Type B pancreatic cell (in vitro differentiated cells): ENCODE measurements around the gene SETD7. TPM values are rescaled to one million over a fixed set of nuclear protein-coding genes. Genes with fewer than 3 reads are reported as not detected.
A peak's percentile ranks its signal among the peaks of the same experiment; 100 is the strongest.

Source experiments
- DNase-seq: peaks from one replicate; pipeline ENCODE4 v3.0.0; 2021; ENCODE audit warnings: mixed read lengths; ENCODE audit not compliant: unreplicated experiment; ENCODE audit errors: extremely low spot score
- H3K27ac Mint-ChIP-seq: 2 replicates; pipeline ENCODE4 v1.8.0; 2021; ENCODE audit warnings: mild to moderate bottlenecking, mixed read lengths
- H3K27me3 Mint-ChIP-seq: 2 replicates; pipeline ENCODE4 v1.8.0; 2021; ENCODE audit warnings: mixed read lengths
- H3K36me3 Mint-ChIP-seq: 2 replicates; pipeline ENCODE4 v1.8.0; 2021; ENCODE audit warnings: mixed read lengths
- H3K4me1 Mint-ChIP-seq: one replicate; pipeline ENCODE4 v1.8.0; 2021; ENCODE audit warnings: mixed read lengths; ENCODE audit not compliant: unreplicated experiment
- H3K4me3 Mint-ChIP-seq: 2 replicates; pipeline ENCODE4 v1.8.0; 2021; ENCODE audit warnings: mild to moderate bottlenecking, mixed read lengths
- H3K9me3 Mint-ChIP-seq: 2 replicates; pipeline ENCODE4 v1.8.0; 2021; ENCODE audit warnings: mixed read lengths
- total RNA-seq: library from RNA; stranded (reverse); gene quantifications from 2 replicates; pipeline ENCODE4 v1.2.1, GENCODE V29; 2021; ENCODE audit warnings: low replicate concordance
- TF ChIP-seq, protein P1 (sequence below): fragments of 200-600 bp; sonication (generic); conservative IDR thresholded peaks from 2 replicates; pipeline ENCODE4 v1.5.0; 2021; ENCODE audit warnings: antibody characterized with exemption, mild to moderate bottlenecking

Gene SETD7
- total RNA-seq, 1 donor from 2014 or later, result 17.0 TPM

DNA sequence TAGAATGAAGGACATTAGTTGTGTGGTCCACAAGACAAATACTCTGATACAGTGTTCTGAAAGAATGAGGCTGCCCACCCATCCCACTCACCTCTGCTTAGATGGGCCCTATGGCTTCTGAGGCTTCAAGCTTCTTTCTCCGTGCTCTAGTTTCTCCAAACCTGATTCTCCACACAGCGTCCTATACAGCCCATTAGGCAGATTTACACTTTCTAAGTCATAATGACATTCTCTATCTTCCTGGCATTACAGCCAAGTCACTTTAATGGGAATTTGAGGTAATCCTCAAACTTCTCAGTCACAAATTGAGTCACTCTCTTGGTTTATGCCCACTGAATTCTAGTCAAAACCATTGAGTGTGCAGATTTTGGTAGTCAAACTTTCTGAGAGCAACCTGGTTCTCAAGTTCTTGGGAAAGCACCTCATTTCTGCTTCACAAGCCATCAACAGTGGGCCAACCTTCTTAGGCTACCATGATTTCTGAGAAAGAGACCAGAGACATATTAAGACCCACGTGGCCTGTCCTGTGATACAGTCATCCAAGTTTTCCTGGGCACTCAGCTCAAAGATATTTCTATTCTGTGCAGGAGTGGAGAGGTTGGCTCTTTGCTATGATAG lies 6.2 kb upstream of the SETD7 start:
- no peak overlapping the region for H3K27ac Mint-ChIP-seq

DNA sequence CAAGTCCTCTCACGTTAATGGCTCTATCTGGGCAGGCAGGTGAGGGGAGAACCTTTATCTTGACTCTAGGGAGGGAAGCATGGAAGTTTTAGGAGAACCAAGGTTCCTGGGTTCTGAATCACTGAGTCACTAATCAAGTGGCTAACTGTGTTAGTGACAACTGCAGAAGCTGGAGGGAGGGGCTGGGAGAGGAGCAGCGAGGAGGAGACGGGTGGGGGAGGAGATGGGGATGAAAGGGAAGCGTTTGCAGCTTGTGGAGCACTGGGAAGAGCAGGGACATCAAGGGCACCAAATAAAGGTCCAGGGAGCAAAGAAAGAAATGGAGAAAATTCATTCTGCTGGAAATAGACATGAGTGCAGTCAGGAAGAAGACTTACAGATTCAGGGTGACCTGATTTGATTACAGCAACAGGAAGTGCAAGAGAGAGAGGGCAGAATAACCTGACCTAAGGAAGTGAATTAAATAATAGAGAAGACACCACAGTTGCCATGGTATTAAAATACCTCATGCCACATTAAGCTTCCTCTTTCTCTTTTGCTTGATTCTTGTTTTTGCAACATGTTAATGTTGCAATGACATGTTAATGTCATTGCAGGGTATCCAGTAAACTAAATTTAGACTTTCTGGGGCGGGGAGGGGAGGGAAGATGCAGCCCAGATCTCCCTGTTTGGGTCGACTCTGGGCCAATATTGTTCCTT lies 4.5 kb upstream of the SETD7 start:
- DNase-seq, result no peak
- no peaks in the 10 kb centered on the region for H3K36me3 Mint-ChIP-seq

More for the DNA sequence above, 6.2 kb upstream of the SETD7 start:
- Mint-ChIP-seq H3K9me3 (peaks cover 5% of the 10 kb centered on the region), H3K4me3 (no peak overlapping the region), H3K4me1 (peaks cover 9% of the 10 kb centered on the region), H3K27me3 (peaks cover 32% of the 10 kb centered on the region), H3K36me3 (no peaks in the 10 kb centered on the region)
- DNase-seq, result no peak
- TF ChIP-seq, protein P1, sequence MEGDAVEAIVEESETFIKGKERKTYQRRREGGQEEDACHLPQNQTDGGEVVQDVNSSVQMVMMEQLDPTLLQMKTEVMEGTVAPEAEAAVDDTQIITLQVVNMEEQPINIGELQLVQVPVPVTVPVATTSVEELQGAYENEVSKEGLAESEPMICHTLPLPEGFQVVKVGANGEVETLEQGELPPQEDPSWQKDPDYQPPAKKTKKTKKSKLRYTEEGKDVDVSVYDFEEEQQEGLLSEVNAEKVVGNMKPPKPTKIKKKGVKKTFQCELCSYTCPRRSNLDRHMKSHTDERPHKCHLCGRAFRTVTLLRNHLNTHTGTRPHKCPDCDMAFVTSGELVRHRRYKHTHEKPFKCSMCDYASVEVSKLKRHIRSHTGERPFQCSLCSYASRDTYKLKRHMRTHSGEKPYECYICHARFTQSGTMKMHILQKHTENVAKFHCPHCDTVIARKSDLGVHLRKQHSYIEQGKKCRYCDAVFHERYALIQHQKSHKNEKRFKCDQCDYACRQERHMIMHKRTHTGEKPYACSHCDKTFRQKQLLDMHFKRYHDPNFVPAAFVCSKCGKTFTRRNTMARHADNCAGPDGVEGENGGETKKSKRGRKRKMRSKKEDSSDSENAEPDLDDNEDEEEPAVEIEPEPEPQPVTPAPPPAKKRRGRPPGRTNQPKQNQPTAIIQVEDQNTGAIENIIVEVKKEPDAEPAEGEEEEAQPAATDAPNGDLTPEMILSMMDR, result no peak

DNA sequence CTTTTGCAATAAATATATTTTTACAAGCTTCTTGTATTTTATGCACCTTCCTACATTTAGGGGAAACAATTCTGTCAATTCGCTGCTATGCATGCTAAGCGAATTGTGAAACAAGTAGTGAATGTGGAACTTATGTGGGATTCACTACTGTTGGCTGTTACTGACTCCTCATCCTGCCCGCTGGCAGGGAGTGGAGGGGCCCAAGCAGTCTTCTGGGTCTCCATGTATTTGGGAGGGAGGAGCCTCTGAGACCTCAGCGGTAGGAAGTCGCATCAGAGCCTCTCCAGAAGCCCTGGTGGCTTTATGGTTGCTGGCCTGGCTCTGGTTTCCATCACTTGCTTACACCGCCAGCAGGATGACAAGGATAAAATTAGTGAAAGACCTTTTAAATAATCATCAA lies 3.7 kb upstream of the SETD7 start:
- Mint-ChIP-seq H3K27me3 (peaks cover 42% of the 10 kb centered on the region), H3K4me3 (no peak overlapping the region), H3K27ac (no peak overlapping the region), H3K9me3 (peaks cover 5% of the 10 kb centered on the region), H3K36me3 (no peaks in the 10 kb centered on the region), H3K4me1 (peaks cover 12% of the 10 kb centered on the region)
- TF ChIP-seq, protein P1, result no peak
- DNase-seq, result no peak

More for the DNA sequence above, 4.5 kb upstream of the SETD7 start:
- TF ChIP-seq, protein P1, result no peak
- H3K4me3 Mint-ChIP-seq, result no peak overlapping the region
- H3K4me1 Mint-ChIP-seq, result peaks cover 12% of the 10 kb centered on the region
- peaks cover 5% of the 10 kb centered on the region for H3K9me3 Mint-ChIP-seq
- H3K27ac Mint-ChIP-seq, result no peak overlapping the region
- peaks cover 38% of the 10 kb centered on the region for H3K27me3 Mint-ChIP-seq

DNA sequence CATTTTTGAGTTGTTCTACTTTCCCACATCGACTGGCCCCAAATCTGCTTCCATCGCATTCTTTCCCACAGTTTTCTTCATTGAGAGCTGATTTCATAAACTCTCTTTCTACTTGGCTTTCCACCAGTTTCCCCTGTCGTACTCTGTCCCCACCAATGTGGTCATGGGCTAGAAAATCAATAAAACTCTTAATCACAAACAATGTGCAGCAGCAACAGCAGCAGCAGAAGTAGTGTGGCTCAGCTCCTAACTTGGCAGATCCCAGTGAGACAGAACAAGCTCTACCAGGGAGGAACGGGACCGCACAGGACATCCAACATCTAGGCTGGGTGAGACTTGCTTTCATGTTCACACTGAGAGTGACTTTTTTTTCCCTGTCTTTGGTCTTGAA lies 3.1 kb upstream of the SETD7 start:
- TF ChIP-seq, protein P1, result no peak
- Mint-ChIP-seq H3K27ac (peak overlapping the region; percentile 16), H3K4me1 (peaks cover 13% of the 10 kb centered on the region), H3K36me3 (no peaks in the 10 kb centered on the region), H3K4me3 (peak overlapping the region; percentile 63), H3K9me3 (peaks cover 3% of the 10 kb centered on the region), H3K27me3 (peaks cover 42% of the 10 kb centered on the region)
- DNase-seq, result no peak

DNA sequence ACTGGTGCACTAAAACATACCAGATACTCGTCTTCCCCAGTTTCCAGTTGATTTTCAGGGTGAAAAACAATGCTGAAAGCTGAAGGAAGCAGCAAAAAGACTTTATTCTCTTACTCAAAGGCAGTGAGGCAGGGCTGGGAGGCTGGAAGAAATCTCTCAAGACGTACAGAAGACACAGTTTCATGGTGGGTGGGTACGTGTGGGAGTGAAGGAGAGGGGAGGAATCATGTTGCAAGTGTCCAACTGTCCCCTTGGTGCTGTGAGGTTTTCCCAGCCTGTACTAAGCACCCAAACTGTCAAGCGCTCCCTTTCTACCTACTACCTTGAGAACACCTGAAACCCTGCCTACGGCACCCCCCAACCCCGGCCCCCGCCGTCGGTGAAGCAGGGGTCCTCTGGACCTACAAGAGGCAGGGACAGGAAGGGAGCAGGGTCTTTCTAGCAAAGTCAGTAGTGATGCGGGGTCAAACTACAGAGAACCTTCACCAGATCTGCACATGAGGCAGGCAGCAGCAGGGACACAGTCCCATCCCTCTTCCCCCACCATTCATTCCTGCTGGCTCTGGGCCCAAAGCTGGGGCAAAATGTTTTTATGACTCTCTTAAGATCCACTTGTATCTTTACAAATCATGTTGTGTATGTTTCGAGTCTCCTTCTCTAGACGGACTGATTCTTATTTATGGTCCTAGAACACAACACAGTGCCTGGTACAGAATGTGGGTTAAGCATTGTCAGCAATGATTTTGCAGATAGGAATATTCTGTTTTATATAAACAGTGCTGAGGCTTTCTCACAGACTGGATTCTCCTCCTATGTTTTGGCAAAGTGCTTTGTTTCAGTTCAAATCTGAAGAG lies 2.4 kb upstream of the SETD7 start:
- Mint-ChIP-seq H3K4me1 (peaks cover 19% of the 10 kb centered on the region), H3K27me3 (peaks cover 42% of the 10 kb centered on the region), H3K27ac (peak overlapping the region; percentile 95), H3K4me3 (peak overlapping the region; percentile 99), H3K36me3 (no peaks in the 10 kb centered on the region), H3K9me3 (no peaks in the 10 kb centered on the region)
- DNase-seq, result no peak
- TF ChIP-seq, protein P1, result no peak
